Keratinocyte (primary cell): ENCODE data around the gene MFRP. TPM values are rescaled to one million over a fixed set of nuclear protein-coding genes. Genes with fewer than 3 reads are reported as not detected.

Experiments
- DNase-seq: peaks from one replicate; pipeline ENCODE4 v3.0.0-alpha.2; 2011; ENCODE audit warnings: low read depth, missing footprints, low spot score
- FAIRE-seq: peaks from 2 replicates; lab custom pipeline; 2011; peaks lifted over from hg19 to GRCh38; lab: Jason Lieb, UNC
- H2AFZ ChIP-seq: 2 replicates; pipeline ENCODE4 v1.6.0; 2012; ENCODE audit warnings: low read length, control low read depth, inconsistent platforms; ENCODE audit not compliant: control insufficient read depth
- H3K27ac ChIP-seq: 2 replicates; pipeline ENCODE4 v1.5.1; 2011; ENCODE audit warnings: low read length; ENCODE audit not compliant: control insufficient read depth, insufficient read depth
- H3K27me3 ChIP-seq: 3 replicates; pipeline ENCODE4 v1.6.0; 2011; ENCODE audit warnings: low read length; ENCODE audit not compliant: control insufficient read depth, insufficient read depth; ENCODE audit errors: extremely low read depth
- H3K36me3 ChIP-seq, 2 experiments: 2 replicates in 1 of 2; 3 replicates in 1 of 2; pipeline ENCODE4 v1.5.1; 2011; ENCODE audit warnings: low read length in 2 of 2, mild to moderate bottlenecking in 1 of 2; ENCODE audit not compliant: control insufficient read depth in 2 of 2, insufficient read depth in 2 of 2; ENCODE audit errors: extremely low read depth in 1 of 2
- H3K4me1 ChIP-seq: 3 replicates; pipeline ENCODE4 v1.5.1; 2011; ENCODE audit warnings: low read length; ENCODE audit not compliant: control insufficient read depth, insufficient read depth; ENCODE audit errors: extremely low read depth
- H3K4me2 ChIP-seq: 3 replicates; pipeline ENCODE4 v1.6.0; 2011; ENCODE audit warnings: low read depth, low read length; ENCODE audit not compliant: control insufficient read depth, insufficient read depth; ENCODE audit errors: extremely low read depth
- H3K4me3 ChIP-seq, 3 experiments: fragments of 200-600 bp in 1 of 3; sonication (generic) in 1 of 3; 2 replicates in 2 of 3; 3 replicates in 1 of 3; pipeline ENCODE4 v1.5.1; 2011 to 2016; ENCODE audit warnings: low read length in 3 of 3, mild to moderate bottlenecking in 3 of 3, control low read depth in 2 of 3, inconsistent platforms in 1 of 3, low read depth in 1 of 3, mixed read lengths in 1 of 3, mixed run types in 1 of 3, moderate library complexity in 1 of 3; ENCODE audit not compliant: control insufficient read depth in 2 of 3, insufficient read depth in 2 of 3; ENCODE audit errors: extremely low read depth in 1 of 3
- H3K79me2 ChIP-seq: 2 replicates; pipeline ENCODE4 v1.6.0; 2012; ENCODE audit warnings: low read length; ENCODE audit not compliant: control insufficient read depth, insufficient read depth
- H3K9ac ChIP-seq: 3 replicates; pipeline ENCODE4 v1.6.0; 2011; ENCODE audit warnings: low read length; ENCODE audit not compliant: control insufficient read depth, insufficient read depth; ENCODE audit errors: extremely low read depth
- H3K9me1 ChIP-seq: 3 replicates; pipeline ENCODE4 v1.6.0; 2011; ENCODE audit warnings: low read length; ENCODE audit not compliant: control insufficient read depth, insufficient read depth; ENCODE audit errors: extremely low read depth
- H3K9me3 ChIP-seq: 2 replicates; pipeline ENCODE4 v1.5.1; 2012; ENCODE audit warnings: low read depth, low read length; ENCODE audit not compliant: control insufficient read depth
- H4K20me1 ChIP-seq: 3 replicates; pipeline ENCODE4 v1.6.0; 2011; ENCODE audit warnings: low read length; ENCODE audit not compliant: control insufficient read depth, insufficient read depth; ENCODE audit errors: extremely low read depth
- CTCF ChIP-seq, 3 experiments: IDR thresholded peaks in 1 of 3; conservative IDR thresholded peaks in 1 of 3; optimal IDR thresholded peaks in 1 of 3; 2 replicates in 2 of 3; 3 replicates in 1 of 3; pipeline versions ENCODE3 to v1.5.1; 2011; ENCODE audit warnings: low read length in 3 of 3, mild to moderate bottlenecking in 3 of 3, moderate library complexity in 2 of 3, control low read depth in 1 of 3, inconsistent platforms in 1 of 3; ENCODE audit not compliant: insufficient read depth in 2 of 3; ENCODE audit errors: extremely low read depth in 1 of 3
- EZH2 ChIP-seq: IDR thresholded peaks from one replicate; pipeline ENCODE4 v1.6.1; 2012; ENCODE audit warnings: inconsistent platforms, mild to moderate bottlenecking, low read length, moderate library complexity
- dilution Hi-C: fragments of 300-500 bp; cut with MboI; formaldehyde crosslinking; loops from one replicate; pipeline ENCODE4 v1.7.0; 2020; ENCODE audit warnings: low sequenced_read_pairs; ENCODE audit not compliant: extremely low pct_ligation_motif_present
- polyA plus RNA-seq, 5 experiments: library from polyadenylated mRNA; depleted of rRNA in 3 of 5; stranded (reverse) in 3 of 5; stranded (forward) in 1 of 5; unstranded in 1 of 5; fragments of >200 nt; gene quantifications; 1 replicate in 1 of 5; 2 replicates in 3 of 5; 3 replicates in 1 of 5; pipeline versions ENCODE4 v1.2.1 to v1.2.3, GENCODE V29; 2011 to 2012; ENCODE audit warnings: missing spikeins in 2 of 5, low read depth in 1 of 5, low replicate concordance in 1 of 5

Gene MFRP
- polyA plus RNA-seq, 1 donor (not counting 4 experiments of a cell fraction or from before 2014, with no cell fraction given), result not detected

- Histone ChIP-seq H3K27ac (no peak overlapping the region), H3K27me3 (no peaks in the 10 kb centered on the region), H4K20me1 (no peaks in the 10 kb centered on the region), H3K4me3 (no peak overlapping the region), H3K9me1 (no peaks in the 10 kb centered on the region), H3K9ac (no peak overlapping the region), H3K36me3 (no peaks in the 10 kb centered on the region), H3K9me3 (no peaks in the 10 kb centered on the region), H2AFZ (no peak overlapping the region), H3K79me2 (no peaks in the 10 kb centered on the region), H3K4me1 (peaks cover 6% of the 10 kb centered on the region), H3K4me2 (no peak overlapping the region)
- no peak for TF ChIP-seq EZH2
- TF ChIP-seq CTCF (optimal IDR thresholded peaks at IDR 0.05 in 1 of 3, IDR thresholded peaks at IDR 0.05 in 1 of 3, conservative IDR thresholded peaks at IDR 0.05 in 1 of 3; ENCODE audit: extremely low read depth in 1 of 3, insufficient read depth in 2 of 3, low read length in 3 of 3), result no peak
- no peak for DNase-seq
- no peak for FAIRE-seq
- dilution Hi-C loops, result no loop called here
Observed at GRCh38 chr11:119351232-119351631, 4.7 kb upstream of the MFRP start.

GRCh38 chr11:119350302-119350701 lies 3.8 kb upstream of the MFRP start:
- FAIRE-seq (no peak), DNase-seq (no peak)
- Histone ChIP-seq H2AFZ (no peak overlapping the region), H3K4me2 (no peak overlapping the region), H3K4me3 (no peak overlapping the region), H3K36me3 (no peaks in the 10 kb centered on the region), H3K27ac (no peak overlapping the region), H3K79me2 (no peaks in the 10 kb centered on the region), H3K9me3 (no peaks in the 10 kb centered on the region), H3K9me1 (no peaks in the 10 kb centered on the region), H3K9ac (no peak overlapping the region), H3K4me1 (peaks cover 4% of the 10 kb centered on the region), H4K20me1 (no peaks in the 10 kb centered on the region), H3K27me3 (no peaks in the 10 kb centered on the region)
- no peak for TF ChIP-seq EZH2
- TF ChIP-seq CTCF (optimal IDR thresholded peaks at IDR 0.05 in 1 of 3, IDR thresholded peaks at IDR 0.05 in 1 of 3, conservative IDR thresholded peaks at IDR 0.05 in 1 of 3; ENCODE audit: extremely low read depth in 1 of 3, insufficient read depth in 2 of 3, low read length in 3 of 3), result no peak
- dilution Hi-C loops, result no loop called here
